CD4-positive, alpha-beta T cell treated with Interleukin-2 at 100 ng/mL for 4 hours (primary cell): ENCODE data around the gene TOM1L1.

ENCODE experiments used
- DNase-seq: peaks from one replicate; pipeline ENCODE4 v3.0.0-alpha.2; 2020; ENCODE audit warnings: low spot score

The TOM1L1 gene

DNA sequence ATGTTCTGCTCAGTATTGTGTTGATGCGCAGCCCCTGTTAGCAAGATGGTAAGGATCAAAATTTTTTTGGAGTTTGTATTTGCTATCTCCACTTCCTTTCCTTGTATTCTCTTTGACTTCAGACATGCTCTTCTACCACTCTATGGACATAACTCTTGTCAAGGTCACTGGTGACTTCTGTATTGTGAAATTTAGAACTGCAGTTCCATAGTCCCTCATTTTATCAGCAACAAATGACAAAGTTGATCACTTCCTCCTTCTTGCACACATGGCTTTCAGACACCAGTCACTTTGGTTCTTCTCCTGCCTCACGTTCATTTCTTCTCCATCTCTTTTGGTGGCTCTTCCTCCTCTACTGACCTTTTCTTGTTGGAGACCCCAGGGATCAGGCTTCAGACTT is 46.7 kb downstream of the TOM1L1 start:
- DNase-seq: no peak

DNA sequence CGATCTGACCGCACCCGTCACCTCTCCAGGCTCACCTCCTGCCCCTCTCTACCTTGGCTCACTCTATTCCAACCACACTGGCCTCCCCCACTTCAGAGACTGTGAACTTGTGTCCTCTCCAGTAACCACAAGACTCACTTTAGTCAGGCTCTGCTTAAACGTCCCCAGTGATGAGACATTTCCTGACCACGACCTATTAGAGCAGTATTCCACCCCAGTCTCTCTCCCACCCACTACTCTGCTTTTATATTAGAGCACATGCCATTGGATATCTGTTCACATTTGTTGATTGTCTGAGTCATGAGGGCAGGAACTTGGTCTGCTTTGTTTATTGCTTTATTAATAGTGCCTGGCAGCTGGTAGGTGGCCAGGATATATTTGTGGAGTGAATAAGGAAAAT is 47.7 kb downstream of the TOM1L1 start:
- no peak for DNase-seq

DNA sequence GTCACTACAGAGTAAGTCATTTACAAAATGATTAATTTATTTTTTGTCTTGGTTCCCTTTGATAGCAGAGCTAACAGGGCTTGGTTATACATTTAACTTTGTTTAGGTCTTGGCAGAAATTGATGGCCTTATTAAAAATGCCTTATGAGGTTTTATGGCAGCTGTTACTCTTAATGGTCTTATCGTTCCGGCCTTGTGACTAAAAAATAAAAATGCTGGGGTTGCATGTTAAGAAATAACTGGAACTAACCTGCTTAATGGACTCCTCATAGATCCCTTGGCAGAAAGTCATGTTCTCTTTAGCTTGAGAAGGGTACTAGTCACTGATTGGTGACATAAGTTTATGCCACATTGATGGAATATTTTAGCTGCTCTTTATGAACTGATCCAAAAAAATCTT is 49.5 kb downstream of the TOM1L1 start:
- DNase-seq: no peak

DNA sequence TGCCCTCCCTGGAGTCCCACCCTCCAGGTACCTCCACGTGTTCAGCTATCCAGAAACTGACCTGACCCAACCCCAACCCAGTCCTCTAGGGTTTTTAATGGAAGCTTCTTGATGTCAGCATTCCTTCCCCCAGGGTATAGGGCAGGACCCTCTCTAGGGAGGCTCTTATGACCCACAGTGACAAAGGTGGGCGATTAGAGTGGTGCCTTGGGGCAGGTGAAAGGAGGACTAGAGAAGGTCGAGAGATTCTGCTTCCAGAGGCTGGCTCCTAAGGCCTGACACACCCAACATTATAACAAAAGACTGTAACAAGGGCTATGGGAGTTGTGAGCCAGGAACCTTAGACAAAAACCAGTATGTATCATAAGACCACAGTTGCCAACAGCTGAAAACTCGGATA is 50.6 kb downstream of the TOM1L1 start:
- no peak for DNase-seq

DNA sequence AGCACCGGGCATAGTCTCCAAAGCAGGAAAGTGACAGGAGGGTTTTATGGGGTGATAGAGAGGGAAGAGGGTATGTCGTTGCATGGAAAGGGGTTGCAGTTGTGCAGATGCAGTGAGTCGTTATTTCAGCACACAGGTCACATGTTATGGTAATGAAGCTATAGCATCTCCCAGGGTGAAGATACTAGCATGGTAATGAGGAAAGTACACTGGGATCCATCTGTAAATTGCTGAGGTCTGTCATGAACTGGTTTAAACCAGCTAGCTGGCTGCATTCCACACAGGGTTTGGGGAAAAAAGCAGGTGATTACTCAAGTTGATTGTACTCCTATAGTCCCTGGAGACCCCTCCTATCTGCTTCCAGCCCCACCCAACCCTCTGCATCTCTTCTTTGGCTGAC is 56.1 kb downstream of the TOM1L1 start:
- DNase-seq: no peak

DNA sequence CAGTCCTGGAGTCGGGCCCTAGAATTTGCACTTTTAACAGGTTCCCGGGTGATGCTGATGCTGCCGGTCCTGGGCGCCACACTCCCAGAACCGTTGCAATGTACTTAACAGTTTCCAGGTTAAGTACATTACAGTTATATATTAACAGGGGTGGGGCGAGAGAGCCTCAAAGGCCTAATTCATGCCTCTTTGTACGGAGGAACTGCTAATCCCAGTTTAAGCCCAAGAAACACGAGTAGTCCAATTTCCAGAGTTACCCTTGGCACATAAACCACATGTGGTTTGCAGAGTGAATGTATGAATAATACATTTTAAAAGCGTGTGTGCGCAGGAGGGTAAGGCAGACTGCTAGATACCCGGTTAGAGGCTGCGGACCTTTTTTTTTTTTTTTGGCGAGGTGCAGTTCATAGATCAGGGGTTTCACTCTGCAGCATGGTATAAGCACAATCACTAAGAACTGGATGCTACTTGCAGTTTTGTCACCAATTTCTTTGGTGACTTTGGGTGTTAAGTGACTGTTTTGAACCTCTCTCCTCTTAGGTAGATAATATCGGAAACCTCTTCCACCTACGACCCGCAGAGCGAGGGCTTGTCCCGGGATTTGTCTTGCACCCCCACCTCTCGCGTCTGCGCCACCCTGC is 67.1 kb downstream of the TOM1L1 start:
- peak; percentile 48 for DNase-seq

DNA sequence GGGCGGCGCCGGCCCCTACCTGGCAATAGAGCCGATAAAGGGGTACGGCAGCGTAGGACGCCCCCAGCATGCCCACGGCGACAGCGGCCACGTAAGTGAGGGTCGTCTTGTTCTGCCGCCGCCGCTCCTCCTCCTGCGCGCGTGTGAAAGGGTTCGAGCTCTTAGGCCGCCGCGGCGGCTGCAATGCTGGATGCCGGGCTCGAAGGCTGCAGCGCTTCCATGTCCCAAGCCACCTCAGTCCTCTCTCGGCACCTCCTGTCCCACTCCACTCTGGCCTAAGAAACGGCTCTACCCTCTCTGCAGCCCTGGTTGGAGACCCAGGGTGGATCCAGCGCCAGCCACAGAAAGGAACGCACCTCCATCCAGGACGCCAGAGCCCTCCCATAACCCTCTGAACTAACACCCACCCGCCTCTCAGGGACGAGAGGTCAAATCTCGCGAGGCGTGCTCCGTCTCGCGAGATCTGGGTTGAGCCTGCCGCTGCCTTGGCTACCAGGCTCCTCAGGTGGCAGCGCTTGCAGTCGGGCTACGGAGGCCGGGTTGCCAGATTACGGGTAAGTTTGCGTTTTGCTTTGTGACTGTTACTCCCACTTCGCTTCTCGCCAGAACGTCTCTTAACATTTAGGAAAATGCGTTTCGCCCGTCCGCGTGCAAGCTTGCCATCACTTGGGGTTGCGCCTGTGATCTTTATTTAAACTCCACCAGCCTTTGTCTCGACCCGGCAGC is 67.8 kb downstream of the TOM1L1 start, which contains the start of the genes COX11 and STXBP4:
TSS of gene COX11 (minus strand) at position 393 of the 726 bp plus-strand sequence. CDS start at position 385, 8 bp downstream.
TSS of gene STXBP4 (plus strand) at position 504 of the 726 bp plus-strand sequence. CDS start 17,455 bp downstream, outside the sequence.
- peak; percentile 96 for DNase-seq

DNA sequence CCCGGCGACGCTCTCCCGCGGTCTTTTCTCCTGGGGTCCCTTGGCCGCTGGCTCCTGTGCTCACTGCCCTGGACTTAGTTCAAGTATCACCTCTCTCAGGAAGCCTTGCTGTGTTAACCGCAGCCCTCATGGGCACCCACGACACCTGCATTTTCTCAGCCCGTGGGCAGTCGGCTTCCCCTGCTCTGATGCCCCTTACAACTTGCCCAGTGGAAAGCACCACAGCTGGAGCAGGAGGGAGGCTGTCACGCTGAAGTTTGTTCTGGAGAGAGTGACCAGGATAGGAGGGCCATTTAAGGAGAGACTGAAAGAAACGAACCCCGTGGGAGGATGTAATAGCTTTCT is 68.3 kb downstream of the TOM1L1 start:
- DNase-seq: no peak

DNA sequence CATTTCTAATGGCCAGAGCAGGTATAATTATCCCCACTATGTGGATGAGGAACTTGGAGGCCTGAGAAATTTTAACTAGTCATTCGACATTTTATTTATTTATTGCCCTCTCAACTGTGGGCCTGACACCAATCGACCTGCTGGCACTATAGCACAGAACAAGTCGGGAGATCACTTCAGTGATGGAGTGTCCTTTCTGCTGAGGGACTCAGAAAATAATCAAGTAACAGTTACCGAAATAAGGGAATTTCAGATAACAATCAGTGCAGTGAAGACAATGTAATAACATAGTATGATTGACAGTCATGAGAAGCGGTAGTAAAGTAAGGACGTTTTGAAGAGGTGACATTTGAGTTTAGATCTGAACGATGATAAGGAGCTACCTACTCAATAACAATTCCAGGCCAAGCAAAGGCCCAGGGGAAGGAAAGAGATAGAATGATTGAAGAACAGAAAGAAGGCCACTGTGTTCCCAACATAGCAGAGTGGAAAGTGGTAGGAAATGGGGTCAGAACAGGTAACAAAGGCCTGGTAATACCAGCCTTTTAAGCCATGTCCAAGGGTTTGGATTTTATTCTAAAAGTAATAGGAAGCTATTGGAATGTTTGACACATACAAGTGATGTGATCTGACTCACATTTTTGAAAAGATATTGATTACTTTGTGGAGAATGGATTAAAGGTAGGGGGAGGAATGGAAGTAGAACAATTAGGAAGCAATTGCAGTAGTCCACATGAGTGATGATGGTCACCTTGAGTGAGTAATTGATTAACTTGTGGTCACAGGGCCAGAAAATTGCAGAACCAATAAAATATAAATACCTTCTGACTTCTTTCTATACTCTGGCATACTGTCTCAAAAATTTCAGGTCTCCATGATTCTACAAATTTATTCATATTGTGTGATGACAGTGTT is 69.3 kb downstream of the TOM1L1 start:
- peak; percentile 3 for DNase-seq

DNA sequence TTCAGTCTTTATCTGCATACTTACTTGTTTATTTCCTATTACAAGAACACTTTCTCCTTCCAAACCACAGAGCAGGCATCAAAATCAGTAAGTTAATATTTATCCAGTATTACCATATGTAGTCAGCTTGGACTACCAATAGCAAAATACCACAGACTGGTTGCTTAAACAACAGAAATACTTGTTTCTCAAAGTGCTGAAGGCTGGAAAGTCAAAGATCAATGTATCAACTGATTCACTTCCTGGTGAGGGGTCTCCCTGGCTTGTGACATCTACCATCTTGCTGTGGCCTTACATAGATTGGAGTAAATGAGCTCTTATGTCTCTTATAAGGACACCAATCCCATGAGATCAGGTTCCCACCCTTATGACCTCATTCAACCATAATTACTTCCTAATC is 70.5 kb downstream of the TOM1L1 start:
- DNase-seq: no peak

DNA sequence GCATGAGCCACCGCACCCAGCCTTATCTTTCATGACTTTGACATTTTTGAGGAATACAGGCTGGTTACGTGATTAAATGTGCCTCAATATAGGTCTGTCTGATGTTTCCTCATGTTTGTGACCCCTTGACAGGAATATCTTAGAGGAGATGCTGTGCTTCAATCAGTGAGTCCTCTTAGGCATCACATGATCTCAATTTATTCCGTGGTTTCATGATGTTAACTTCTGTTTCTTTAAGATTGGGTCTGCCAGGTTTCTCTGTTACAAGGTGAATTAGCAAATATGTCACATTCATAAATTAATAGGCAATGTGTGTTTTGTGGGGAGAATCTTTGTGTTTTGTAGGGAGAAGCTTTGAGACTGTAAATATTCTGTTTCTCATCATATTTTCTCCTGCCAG is 71.2 kb downstream of the TOM1L1 start:
- DNase-seq: no peak

DNA sequence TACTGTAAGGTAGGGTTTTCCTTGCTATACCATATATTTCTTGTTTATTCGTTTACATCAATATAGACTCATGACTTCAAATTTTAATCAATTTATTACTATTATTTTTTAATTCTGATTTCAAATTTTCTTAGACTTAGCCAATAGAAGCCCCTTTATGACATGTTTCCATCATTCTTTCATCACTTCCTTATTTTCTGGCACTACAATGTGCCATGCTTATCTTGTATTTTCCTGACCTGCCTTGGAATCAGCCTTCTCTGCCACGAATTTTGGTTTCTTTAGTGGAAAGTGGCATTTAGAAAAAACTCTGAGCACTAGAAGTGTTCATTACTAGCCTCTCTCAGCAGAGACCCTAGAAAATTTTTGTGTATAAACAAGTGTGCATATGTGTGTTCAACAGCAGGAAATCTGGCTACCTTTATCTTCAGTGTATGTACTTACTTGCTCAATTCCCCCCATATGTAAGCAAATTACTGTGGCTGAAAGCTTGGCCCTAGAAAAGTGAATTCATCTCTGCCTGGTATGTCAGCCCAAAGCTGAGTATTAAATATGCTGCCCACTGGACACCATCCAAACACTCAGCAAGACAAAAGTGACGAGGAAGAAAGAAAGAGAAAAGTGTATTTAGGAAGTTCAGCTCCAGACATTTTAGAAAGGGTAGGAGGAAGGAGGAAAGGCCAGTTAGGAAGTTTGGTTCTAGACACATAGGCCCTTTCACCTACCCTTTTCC is 71.9 kb downstream of the TOM1L1 start:
- no peak for DNase-seq

DNA sequence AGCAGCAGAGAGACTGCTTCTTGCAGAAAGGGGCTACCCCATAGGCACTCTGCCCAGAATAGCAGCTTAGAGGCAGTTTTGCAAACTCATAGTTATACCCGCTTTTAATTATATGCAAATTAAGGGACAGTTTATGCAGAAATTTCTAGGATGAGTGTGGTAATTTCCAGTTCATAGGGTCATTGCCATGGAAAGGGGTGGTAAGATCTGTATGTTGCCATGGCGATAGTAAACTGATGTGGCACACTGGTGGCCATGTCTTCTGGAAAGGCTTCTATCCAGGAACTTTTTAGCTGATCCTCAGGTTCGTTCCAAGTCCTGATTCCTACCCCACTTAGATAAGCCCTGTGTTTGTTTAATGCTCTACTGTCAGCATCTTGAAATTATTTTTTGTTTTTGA is 74.1 kb downstream of the TOM1L1 start:
- DNase-seq: no peak

DNA sequence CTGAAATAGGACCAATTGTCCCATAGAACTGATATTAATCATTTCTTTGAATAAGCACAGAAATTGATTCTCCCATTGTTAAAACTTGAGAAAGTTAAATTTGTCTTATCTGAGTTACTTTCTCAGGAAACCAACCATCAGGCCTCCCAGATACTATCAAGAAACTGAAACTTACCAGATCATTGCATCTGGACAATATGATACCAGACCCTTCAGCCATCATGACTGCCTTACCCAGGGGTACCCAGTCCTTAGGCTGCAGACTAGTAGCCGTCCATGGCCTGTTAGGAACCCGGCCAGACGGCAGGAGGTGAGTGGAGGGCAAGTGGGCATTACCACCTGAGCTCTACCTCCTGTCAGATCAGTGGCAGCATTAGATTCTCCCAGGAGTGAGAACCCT is 75.7 kb downstream of the TOM1L1 start:
- no peak for DNase-seq

DNA sequence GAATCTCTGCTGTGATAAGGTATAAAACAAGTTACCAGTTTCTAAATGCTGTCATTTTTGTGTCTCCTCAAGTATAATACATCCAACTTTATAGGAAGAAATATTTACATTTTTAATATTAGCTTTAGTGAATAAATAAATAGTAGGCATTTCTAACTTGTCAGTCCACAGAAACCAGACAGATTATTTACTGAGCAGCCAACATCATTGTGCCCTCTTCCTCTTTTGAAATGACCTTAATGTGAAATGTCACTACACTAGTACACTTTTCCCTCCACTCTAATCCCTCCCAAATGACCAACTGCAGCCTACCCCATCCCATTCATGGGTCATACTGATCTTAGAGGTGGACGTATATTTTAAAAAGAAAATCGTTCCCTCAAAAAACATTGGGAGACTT is 77.1 kb downstream of the TOM1L1 start:
- DNase-seq: no peak

DNA sequence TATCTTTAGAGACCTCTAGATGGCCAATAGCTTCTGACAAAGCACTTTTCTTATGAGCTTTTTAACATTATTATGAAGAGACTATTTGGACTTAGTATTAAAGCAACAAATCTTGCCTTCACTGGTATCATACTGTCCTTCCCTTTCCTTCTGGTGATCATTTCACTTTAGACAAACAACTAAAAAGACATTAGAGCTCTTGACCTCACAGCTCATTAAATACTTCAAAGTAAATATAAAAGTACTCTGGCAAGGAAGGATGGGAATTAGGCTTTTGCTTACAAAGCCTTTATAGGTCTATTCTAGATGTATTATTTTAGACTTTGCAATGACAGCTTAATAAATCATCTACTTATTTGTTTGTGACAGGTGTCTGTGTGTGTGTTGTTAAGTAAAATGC is 79.0 kb downstream of the TOM1L1 start:
- DNase-seq: no peak

DNA sequence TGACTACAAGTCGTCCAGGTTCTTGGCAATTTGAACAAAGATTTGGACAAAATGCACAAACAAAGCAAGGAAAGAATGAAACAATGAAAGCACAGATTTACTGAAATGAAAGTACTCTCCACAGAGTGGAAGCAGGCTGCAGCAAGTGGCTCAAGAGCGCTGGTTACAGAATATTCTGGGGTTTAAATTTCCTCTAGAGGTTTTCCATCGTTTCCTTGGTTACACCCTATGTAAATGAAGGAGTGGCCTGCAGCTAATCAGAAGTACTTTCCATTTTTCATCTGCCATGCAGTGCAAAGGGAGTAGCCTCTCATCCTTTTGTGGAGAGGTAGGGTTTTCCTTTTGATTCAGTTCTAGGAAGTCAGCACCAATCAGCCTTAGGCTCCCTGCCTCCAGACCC is 79.7 kb downstream of the TOM1L1 start:
- DNase-seq: no peak

DNA sequence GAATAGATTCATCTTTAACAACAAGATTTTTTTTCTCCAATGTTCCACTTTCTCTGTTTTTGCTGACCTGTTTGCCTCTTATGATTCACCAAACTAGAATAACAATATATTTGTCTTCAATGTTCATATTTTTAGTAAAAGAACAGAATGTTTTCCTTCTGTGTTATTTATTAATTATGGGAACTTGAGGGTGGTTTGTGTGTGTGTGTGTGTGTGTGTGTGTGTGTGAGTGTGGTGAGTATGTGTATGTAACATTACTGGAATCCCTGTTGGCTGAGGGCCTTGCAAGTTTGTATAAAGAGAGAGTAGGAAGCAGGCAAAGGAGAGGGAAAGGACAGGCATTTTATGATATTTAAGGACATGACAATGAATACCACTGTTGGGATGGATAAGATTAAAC is 81.7 kb downstream of the TOM1L1 start:
- no peak for DNase-seq

DNA sequence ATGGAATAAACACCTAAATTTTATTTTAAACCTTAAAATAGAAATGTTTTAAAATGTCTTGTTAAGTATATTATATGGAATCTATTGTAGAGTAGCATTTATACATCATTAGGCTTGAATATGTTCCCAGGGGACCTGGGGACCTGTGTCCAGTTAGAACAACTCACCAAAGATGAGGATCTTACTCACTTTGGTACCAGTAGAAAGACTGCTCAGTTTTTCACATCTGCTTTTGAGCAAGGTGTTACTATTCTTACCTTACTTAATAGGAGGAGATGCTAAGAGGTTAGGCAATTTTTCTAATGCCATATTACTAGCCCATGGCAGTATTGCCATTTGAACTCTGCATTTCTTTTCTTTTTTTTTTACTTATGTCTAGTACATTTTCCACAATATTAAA is 82.6 kb downstream of the TOM1L1 start:
- DNase-seq: no peak

DNA sequence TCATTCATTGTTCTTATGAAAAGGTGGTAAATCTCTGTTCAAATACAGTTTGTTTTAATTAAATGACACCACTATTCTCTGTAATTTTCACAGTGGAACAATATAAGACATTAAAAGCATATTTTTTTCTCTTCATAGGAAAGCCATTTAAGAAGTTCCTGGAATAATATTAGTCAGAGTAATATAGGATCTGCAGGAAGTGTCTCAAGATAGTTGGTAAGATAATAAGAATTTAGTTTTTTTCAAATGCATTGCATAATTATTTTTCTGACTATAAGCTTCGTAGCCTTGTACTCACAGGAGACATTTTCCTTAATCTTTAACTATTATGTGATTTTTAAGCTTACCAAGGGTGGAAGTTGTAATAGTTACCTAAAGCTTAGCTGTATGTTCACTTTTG is 84.8 kb downstream of the TOM1L1 start:
- DNase-seq: no peak

DNA sequence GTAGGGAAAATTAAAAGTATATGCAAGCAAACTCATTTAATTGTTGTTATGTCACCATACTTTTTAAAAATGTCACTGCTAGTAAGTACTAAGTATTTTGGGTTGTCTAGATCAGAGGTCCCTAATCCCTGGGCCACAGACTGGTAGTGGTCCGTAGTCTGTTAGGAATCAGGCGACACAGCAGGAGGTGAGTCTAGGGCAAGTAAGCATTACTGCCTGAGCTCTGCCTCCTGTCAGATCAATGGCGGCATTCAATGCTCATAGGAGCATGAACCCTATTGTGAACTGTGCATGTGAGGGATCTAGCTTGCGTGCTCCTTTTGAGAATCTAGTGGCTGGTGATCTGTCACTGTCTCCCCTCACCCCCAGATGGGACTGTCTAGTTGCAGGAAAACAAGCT is 89.5 kb downstream of the TOM1L1 start:
- no peak for DNase-seq

DNA sequence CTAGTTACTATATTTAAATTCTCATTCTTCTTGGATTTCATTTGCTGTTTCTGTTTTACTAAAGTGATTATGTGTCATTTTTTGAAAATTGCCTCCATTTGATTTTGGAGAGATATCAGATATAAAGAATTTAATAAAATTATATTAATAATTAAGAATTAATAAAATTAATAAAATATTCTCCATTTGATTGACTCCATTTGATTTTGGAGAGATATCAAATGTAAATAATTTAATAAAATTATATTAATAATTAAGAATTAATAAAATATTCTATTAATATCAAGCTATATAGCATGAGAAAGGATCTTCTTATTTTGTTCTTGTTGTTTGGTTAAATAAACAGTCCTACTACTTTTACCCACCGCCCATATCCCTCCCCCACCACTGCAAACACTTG is 90.9 kb downstream of the TOM1L1 start:
- no peak for DNase-seq
